Astrocyte (in vitro differentiated cells and primary cell): ENCODE measurements around the gene HMGB3. TPM values are rescaled to one million over a fixed set of nuclear protein-coding genes. Genes with fewer than 3 reads are reported as not detected.
A peak's percentile ranks its signal among the peaks of the same experiment; 100 is the strongest.
"Not testable (repeated sequence)": the region's sequence is repeated elsewhere in the genome, so short reads cannot be mapped to it uniquely, and the experiment has no call there.

ENCODE experiments used
- DNase-seq: peaks from one replicate; pipeline ENCODE4 v3.0.0-alpha.2; 2010; ENCODE audit warnings: low read depth
- FAIRE-seq: peaks from 2 replicates; lab custom pipeline; 2011; peaks lifted over from hg19 to GRCh38; lab: Jason Lieb, UNC
- H2AFZ ChIP-seq: 2 replicates; pipeline ENCODE4 v1.6.0; 2012; ENCODE audit warnings: low read depth, low read length, inconsistent platforms
- H3K27ac ChIP-seq: 2 replicates; pipeline ENCODE4 v1.5.1; 2011; ENCODE audit warnings: low read depth, low read length, inconsistent platforms
- H3K27me3 ChIP-seq: 2 replicates; pipeline ENCODE4 v1.6.0; 2011; ENCODE audit warnings: low read length, inconsistent platforms; ENCODE audit not compliant: insufficient read depth
- H3K36me3 ChIP-seq: 2 replicates; pipeline ENCODE4 v1.5.1; 2011; ENCODE audit warnings: low read length, inconsistent platforms; ENCODE audit not compliant: insufficient read depth
- H3K4me1 ChIP-seq: 2 replicates; pipeline ENCODE4 v1.5.1; 2011; ENCODE audit warnings: low read length, inconsistent platforms; ENCODE audit not compliant: insufficient read depth
- H3K4me2 ChIP-seq: 2 replicates; pipeline ENCODE4 v1.6.0; 2012; ENCODE audit warnings: low read length, inconsistent platforms
- H3K4me3 ChIP-seq: 2 replicates; pipeline ENCODE4 v1.5.1; 2011; ENCODE audit warnings: low read depth, mild to moderate bottlenecking, low read length, inconsistent platforms; ENCODE audit not compliant: insufficient read depth
- H3K79me2 ChIP-seq: 2 replicates; pipeline ENCODE4 v1.6.0; 2012; ENCODE audit warnings: mild to moderate bottlenecking, low read length, inconsistent platforms; ENCODE audit not compliant: insufficient read depth
- H3K9ac ChIP-seq: 2 replicates; pipeline ENCODE4 v1.6.0; 2012; ENCODE audit warnings: mild to moderate bottlenecking, low read length, inconsistent platforms
- H3K9me3 ChIP-seq: 2 replicates; pipeline ENCODE4 v1.5.1; 2012; ENCODE audit warnings: low read depth, mild to moderate bottlenecking, low read length, inconsistent platforms; ENCODE audit not compliant: insufficient read depth
- H4K20me1 ChIP-seq: 2 replicates; pipeline ENCODE4 v1.6.0; 2012; ENCODE audit warnings: low read length, inconsistent platforms; ENCODE audit not compliant: insufficient read depth
- H3K27ac Mint-ChIP-seq: one replicate; pipeline ENCODE4 v1.8.0; 2021; ENCODE audit warnings: mild to moderate bottlenecking, mixed read lengths; ENCODE audit not compliant: unreplicated experiment
- H3K27me3 Mint-ChIP-seq: one replicate; pipeline ENCODE4 v1.8.0; 2021; ENCODE audit warnings: low read depth, mixed read lengths; ENCODE audit not compliant: unreplicated experiment
- H3K36me3 Mint-ChIP-seq: one replicate; pipeline ENCODE4 v1.8.0; 2021; ENCODE audit warnings: low read depth, mixed read lengths; ENCODE audit not compliant: unreplicated experiment
- H3K4me1 Mint-ChIP-seq: one replicate; pipeline ENCODE4 v1.8.0; 2021; ENCODE audit warnings: low read depth, mixed read lengths; ENCODE audit not compliant: unreplicated experiment
- H3K4me3 Mint-ChIP-seq: one replicate; pipeline ENCODE4 v1.8.0; 2021; ENCODE audit warnings: mild to moderate bottlenecking, moderate library complexity, mixed read lengths; ENCODE audit not compliant: unreplicated experiment
- H3K9me3 Mint-ChIP-seq: one replicate; pipeline ENCODE4 v1.8.0; 2021; ENCODE audit warnings: mild to moderate bottlenecking, mixed read lengths; ENCODE audit not compliant: unreplicated experiment
- CTCF ChIP-seq: IDR thresholded peaks from 2 replicates; pipeline ENCODE4 v1.5.1; 2011; ENCODE audit warnings: low read depth, mild to moderate bottlenecking, inconsistent platforms, low read length, moderate library complexity; ENCODE audit not compliant: insufficient read depth
- EZH2 ChIP-seq: IDR thresholded peaks from 2 replicates; pipeline ENCODE4 v1.6.1; 2012; ENCODE audit warnings: mild to moderate bottlenecking, low read length, inconsistent platforms; ENCODE audit not compliant: insufficient read depth
- total RNA-seq: library from RNA; stranded (reverse); gene quantifications from 2 replicates; pipeline ENCODE4 v1.2.1, GENCODE V29; 2021

The HMGB3 gene
- total RNA-seq, 1 donor from 2014 or later, result 34.7 TPM

DNA sequence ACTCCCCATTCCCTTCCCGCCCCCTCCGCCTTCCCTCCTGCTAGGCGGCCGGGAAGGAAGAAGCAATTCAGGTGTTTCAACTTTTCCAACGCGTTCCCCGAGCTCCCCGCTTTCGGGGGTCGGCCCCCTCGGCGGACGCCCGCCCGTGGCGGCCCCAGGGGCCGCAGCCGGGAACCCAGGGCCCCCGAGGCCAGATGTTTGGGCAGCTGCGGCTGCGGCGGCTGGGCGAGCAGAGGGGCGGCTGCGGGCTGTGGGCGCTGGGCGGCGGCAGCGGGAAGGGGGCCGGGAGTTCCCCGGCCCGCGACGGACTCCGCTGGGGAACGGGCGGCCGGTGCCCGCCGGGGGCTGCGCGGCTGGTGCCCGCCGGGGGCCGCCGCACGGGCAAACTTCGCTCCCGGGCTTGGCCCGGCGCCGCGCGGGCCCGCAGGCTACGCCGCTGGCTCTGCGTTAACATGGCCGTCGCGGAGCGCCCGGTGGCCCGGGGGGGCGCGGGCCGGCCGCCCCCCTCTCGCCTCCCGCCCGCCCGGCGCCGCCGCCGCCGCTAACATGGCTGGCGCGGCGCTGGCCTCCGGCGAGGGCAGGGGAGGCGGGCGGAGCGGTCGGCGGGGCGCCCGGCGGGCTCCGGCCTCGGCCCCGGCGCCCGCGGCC lies 510 bp downstream of the HMGB3 start:
- Histone ChIP-seq H3K27ac (peak overlapping the region; percentile 26), H3K79me2 (peaks cover 16% of the 10 kb centered on the region), H3K9ac (peak overlapping the region; percentile 79), H3K36me3 (peaks cover 5% of the 10 kb centered on the region), H4K20me1 (peaks cover 9% of the 10 kb centered on the region), H3K4me2 (peak overlapping the region; percentile 57), H3K4me1 (no peaks in the 10 kb centered on the region), H3K9me3 (no peaks in the 10 kb centered on the region), H3K27me3 (no peaks in the 10 kb centered on the region), H3K4me3 (peak overlapping the region; percentile 52), H2AFZ (no peak overlapping the region)
- peaks cover 3% of the 10 kb centered on the region for H3K27me3 Mint-ChIP-seq
- H3K9me3 Mint-ChIP-seq, result no peaks in the 10 kb centered on the region
- no peaks in the 10 kb centered on the region for H3K36me3 Mint-ChIP-seq
- no peak for TF ChIP-seq CTCF
- no peak for TF ChIP-seq EZH2
- FAIRE-seq (no peak), DNase-seq (no peak)
- no peak overlapping the region for H3K27ac Mint-ChIP-seq
- peaks cover 3% of the 10 kb centered on the region for H3K4me1 Mint-ChIP-seq
- H3K4me3 Mint-ChIP-seq, result no peak overlapping the region

- H3K4me3 Mint-ChIP-seq, result peak overlapping the region; percentile 91
- FAIRE-seq (no peak), DNase-seq (no peak)
- peaks cover 3% of the 10 kb centered on the region for H3K27me3 Mint-ChIP-seq
- H3K4me3 ChIP-seq, result peak overlapping the region; percentile 66
- no peaks in the 10 kb centered on the region for H3K9me3 Mint-ChIP-seq
- H3K36me3 ChIP-seq, result peaks cover 5% of the 10 kb centered on the region
- H3K27ac Mint-ChIP-seq, result peak overlapping the region; percentile 78
- no peaks in the 10 kb centered on the region for H3K36me3 Mint-ChIP-seq
- peak overlapping the region; percentile 77 for H3K9ac ChIP-seq
- peaks cover 16% of the 10 kb centered on the region for H3K79me2 ChIP-seq
- H3K27me3 ChIP-seq, result no peaks in the 10 kb centered on the region
- peaks cover 9% of the 10 kb centered on the region for H4K20me1 ChIP-seq
- H3K27ac ChIP-seq, result no peak overlapping the region
- no peak overlapping the region for H2AFZ ChIP-seq
- TF ChIP-seq EZH2 (no peak), CTCF (no peak)
- H3K4me1 Mint-ChIP-seq, result peaks cover 3% of the 10 kb centered on the region
- no peaks in the 10 kb centered on the region for H3K4me1 ChIP-seq
- H3K9me3 ChIP-seq, result no peaks in the 10 kb centered on the region
- H3K4me2 ChIP-seq, result peak overlapping the region; percentile 93
Observed at GRCh38 chrX:150984169-150984824, 1.2 kb downstream of the HMGB3 start.

- not testable (repeated sequence) for H3K27ac Mint-ChIP-seq, H3K9ac ChIP-seq, H3K9me3 Mint-ChIP-seq, H3K27me3 Mint-ChIP-seq, DNase-seq, H3K27ac ChIP-seq, H3K4me3 ChIP-seq, H3K36me3 Mint-ChIP-seq, H3K4me1 Mint-ChIP-seq, H4K20me1 ChIP-seq, H3K27me3 ChIP-seq, H3K9me3 ChIP-seq, H3K4me2 ChIP-seq, FAIRE-seq, H3K36me3 ChIP-seq, H3K4me1 ChIP-seq, H3K4me3 Mint-ChIP-seq, H2AFZ ChIP-seq
- peaks cover 16% of the 10 kb centered on the region for H3K79me2 ChIP-seq
Observed at GRCh38 chrX:150987687-150988086, 4.6 kb downstream of the HMGB3 start.
